ES-I3 (cell line): ENCODE results near the gene ETV4.

Experiments
- H3K36me3 ChIP-seq: 2 replicates; pipeline ENCODE4 v1.6.1; 2013; ENCODE audit warnings: mild to moderate bottlenecking, low read length, control low read depth, moderate library complexity; ENCODE audit not compliant: insufficient read depth
- H3K4me1 ChIP-seq: 2 replicates; pipeline ENCODE4 v1.6.1; 2013; ENCODE audit warnings: mild to moderate bottlenecking, control low read depth, low read length; ENCODE audit not compliant: insufficient read depth
- H3K9ac ChIP-seq: 2 replicates; pipeline ENCODE4 v1.6.1; 2013; ENCODE audit warnings: low read depth, mild to moderate bottlenecking, low read length, moderate library complexity
- H3K9me3 ChIP-seq: 2 replicates; pipeline ENCODE4 v1.6.1; 2013; ENCODE audit warnings: mild to moderate bottlenecking, low read length, moderate library complexity; ENCODE audit not compliant: control insufficient read depth, insufficient read depth

ETV4 gene

DNA sequence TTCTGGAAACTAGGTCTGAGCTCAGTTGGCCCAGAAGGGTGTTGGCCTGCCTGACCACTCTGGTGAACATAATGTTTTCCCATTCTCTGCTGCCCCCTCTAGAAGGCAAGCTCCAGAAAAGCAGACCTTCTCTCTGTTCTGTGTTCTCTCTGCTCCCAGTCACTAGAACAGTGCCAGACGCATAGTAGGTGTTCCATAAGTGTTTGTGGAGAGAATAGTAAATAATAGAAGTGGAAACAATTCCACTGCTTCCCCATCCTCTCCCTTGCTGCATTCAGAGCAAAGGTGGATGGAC lies 32.2 kb upstream of the ETV4 start:
- Histone ChIP-seq H3K36me3 (no peaks in the 10 kb centered on the region), H3K9me3 (no peaks in the 10 kb centered on the region), H3K9ac (no peak overlapping the region), H3K4me1 (peaks cover 34% of the 10 kb centered on the region)

DNA sequence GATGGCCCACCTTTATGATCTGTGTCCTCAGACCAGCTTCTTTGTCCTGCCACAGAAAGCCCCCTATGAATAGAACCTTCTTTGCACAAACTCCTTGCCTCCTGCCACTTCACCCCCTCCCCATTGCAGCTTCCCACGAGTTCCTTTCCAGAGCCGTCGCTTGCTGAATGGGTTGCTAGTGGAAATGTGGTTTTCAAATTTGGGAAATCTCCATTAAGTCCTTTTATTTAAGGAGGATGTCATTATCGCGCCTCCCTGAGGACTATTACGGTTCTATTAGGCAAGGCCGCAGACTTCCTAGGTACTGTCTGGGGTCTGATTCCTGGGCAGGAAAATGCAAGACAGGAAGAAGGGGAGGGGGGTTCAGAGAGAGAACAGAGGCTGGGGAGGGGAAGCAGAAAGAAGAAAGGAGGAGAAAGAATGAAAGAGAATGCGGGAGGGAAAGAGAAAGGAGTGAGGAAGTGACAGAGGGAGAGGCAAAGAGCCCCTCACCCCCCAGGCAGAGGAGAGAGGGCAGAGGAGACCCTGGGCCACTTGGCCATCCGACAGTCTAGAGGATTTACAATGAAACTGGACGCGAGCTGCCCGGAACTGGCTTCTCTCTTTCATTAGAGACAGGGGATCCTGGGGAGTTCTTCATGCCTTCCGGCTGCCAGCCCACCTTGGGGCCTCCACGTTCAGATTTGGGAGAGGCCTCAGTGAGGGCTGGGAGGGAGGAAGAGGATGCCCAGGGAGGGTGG lies 31.7 kb upstream of the ETV4 start:
- Histone ChIP-seq H3K4me1 (peaks cover 34% of the 10 kb centered on the region), H3K9ac (no peak overlapping the region), H3K9me3 (no peaks in the 10 kb centered on the region), H3K36me3 (no peaks in the 10 kb centered on the region)

DNA sequence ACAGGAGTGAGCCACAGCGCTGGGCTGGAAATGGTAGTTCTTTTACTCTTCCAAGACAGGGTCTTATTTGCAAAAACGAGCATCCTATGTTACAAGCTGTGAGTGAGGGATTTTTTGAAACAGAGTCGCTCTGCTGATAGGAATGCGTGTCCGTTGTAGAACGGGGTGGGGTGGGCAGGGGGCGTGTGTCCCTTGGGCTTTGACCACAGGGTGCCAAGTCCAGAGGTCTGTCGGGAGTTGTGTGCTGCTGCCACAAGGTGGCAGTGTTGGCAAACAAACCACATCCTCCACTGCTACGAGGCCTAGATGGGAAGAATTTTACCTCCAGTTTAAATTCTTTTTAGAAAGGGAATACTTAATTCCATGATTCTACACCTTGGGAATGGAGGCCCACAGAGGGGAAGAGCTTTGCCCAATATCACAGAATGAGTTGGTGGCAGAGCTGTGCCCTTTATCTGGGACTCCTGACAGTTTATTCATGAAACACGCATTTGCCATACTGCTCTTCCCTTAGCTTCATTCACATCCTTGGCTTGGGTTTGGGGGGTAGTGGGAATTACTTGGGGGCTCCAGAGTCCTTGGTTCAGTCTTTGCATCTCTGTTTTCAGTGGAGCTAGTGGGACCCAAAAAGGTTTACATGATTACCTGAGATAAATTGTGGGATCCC lies 30.6 kb upstream of the ETV4 start:
- peak overlapping the region; percentile 12; the same call in 1 of the 2 replicates for H3K9ac ChIP-seq
- no peaks in the 10 kb centered on the region for H3K9me3 ChIP-seq
- H3K4me1 ChIP-seq, result peaks cover 34% of the 10 kb centered on the region
- no peaks in the 10 kb centered on the region for H3K36me3 ChIP-seq

- no peaks in the 10 kb centered on the region for H3K9me3 ChIP-seq
- H3K4me1 ChIP-seq, result peaks cover 34% of the 10 kb centered on the region
- no peaks in the 10 kb centered on the region for H3K36me3 ChIP-seq
- no peak overlapping the region for H3K9ac ChIP-seq
These were observed 28.9 kb upstream of the ETV4 start for GRCh38 chr17:43574896-43575525.

DNA sequence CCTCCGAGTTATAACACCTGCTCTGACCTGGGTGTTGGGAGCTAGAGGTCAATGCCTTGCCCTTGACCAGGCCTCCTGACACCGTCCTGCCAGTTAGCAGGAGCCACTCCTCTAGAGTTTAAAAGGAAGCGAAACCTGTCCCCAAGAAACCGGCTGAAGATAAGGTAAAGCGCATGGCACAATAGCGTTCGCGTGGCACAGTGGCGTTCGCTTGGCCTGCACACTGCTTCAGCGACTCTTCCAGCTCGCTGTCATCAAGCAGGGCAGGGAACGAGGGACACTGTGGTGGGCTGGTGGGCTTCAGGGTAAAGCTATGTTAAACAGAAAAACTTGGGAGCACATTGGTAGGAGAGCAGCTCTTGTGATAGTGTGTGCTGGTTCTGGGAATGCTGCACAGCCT lies 28.2 kb upstream of the ETV4 start:
- Histone ChIP-seq H3K36me3 (no peaks in the 10 kb centered on the region), H3K9me3 (no peaks in the 10 kb centered on the region), H3K9ac (no peak overlapping the region), H3K4me1 (peaks cover 29% of the 10 kb centered on the region)

DNA sequence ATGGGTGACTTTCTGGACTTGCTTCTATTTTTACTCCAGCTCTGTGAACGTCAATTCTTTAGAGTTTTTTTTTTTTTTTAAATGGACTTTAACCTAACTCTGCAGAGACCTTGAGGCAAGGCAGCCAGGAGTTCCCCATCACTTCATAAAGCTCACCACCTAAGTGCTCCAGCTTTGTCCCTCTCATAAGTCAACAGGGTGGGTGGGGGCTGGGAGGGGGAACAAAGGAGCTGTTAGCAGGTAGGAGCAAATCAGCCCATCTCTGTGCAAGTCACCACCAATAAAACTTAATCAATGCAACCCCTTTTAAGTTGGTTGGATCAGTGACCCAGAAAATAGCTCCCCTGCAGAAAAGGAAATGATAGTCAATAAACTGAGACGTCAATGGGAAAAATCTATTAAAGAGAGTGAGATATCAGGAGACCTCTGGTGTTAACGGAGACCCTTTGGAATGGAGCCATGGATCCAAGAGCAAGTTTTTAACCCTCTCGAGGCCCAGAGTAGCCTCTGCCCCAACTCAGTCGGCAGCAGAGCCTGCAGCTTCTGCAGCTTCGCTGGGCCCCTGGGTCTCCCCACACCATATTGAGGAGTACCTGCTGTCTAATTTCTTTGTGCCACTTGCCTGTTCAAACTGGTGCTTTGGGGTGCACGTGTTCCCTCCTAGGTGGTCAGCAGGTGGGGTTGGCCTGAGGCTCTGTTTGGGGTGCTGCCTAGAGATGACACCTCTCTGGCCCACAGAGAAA lies 27.6 kb upstream of the ETV4 start:
- Histone ChIP-seq H3K36me3 (no peaks in the 10 kb centered on the region), H3K4me1 (peaks cover 24% of the 10 kb centered on the region), H3K9me3 (no peaks in the 10 kb centered on the region), H3K9ac (no peak overlapping the region)

DNA sequence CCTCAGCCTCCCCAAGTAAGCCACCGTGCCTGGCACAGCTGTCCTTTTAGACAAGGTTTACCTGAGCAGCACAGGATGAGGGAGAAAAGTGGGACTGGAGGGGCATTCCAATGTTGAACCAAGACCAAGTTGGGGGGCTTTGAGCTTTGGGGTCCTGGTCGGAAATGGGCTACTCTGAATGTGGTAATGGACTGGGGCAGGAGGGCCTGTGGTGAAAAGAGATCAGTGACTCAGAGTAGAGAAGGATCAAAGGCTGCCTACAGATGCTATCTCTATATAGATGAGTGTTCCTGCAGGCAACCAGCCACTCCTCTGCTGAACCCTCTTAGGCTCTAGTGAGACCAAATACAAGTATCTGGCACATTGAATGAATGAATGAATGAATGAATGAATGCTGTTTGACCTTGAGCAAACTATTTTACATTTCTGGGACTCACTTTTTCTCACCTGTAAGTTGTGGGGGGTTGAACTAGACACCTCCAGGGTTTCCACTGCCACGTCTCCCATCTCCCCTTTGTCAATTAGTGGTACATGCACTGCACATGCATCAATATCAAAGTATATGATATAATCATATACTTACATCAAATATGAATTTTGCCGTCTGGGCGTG lies 26.3 kb upstream of the ETV4 start:
- Histone ChIP-seq H3K9ac (no peak overlapping the region), H3K4me1 (peaks cover 11% of the 10 kb centered on the region), H3K36me3 (no peaks in the 10 kb centered on the region), H3K9me3 (no peaks in the 10 kb centered on the region)

GRCh38 chr17:43570518-43570928 lies 24.4 kb upstream of the ETV4 start:
- Histone ChIP-seq H3K36me3 (no peaks in the 10 kb centered on the region), H3K9me3 (no peaks in the 10 kb centered on the region), H3K9ac (no peak overlapping the region), H3K4me1 (no peaks in the 10 kb centered on the region)

GRCh38 chr17:43568506-43569082 lies 22.5 kb upstream of the ETV4 start:
- Histone ChIP-seq H3K9me3 (no peaks in the 10 kb centered on the region), H3K36me3 (no peaks in the 10 kb centered on the region), H3K9ac (no peak overlapping the region), H3K4me1 (peaks cover 4% of the 10 kb centered on the region)

- Histone ChIP-seq H3K36me3 (no peaks in the 10 kb centered on the region), H3K9me3 (no peaks in the 10 kb centered on the region), H3K9ac (peak overlapping the region; percentile 40; the same call in 1 of the 2 replicates), H3K4me1 (peaks cover 24% of the 10 kb centered on the region)
These were observed 17.8 kb upstream of the ETV4 start for GRCh38 chr17:43563600-43564594.

GRCh38 chr17:43562679-43563599 lies 16.8 kb upstream of the ETV4 start:
- H3K9me3 ChIP-seq, result no peaks in the 10 kb centered on the region
- no peaks in the 10 kb centered on the region for H3K36me3 ChIP-seq
- peaks cover 24% of the 10 kb centered on the region for H3K4me1 ChIP-seq
- H3K9ac ChIP-seq, result peak overlapping the region; percentile 40; the same call in 1 of the 2 replicates
